Measurements from ENCODE around the gene DNMBP.

The DNMBP gene

GRCh38 chr10:99924451-99925255 is 85.1 kb downstream of the DNMBP start:
- no peak for DNase-seq (ENCODE audit: low read depth)
- TF ChIP-seq CTCF (IDR thresholded peaks at IDR 0.05; ENCODE audit: control insufficient read depth, insufficient read depth, low read depth, low read length, missing control alignments), result no peak
- no peak overlapping the region for H3K4me3 ChIP-seq (ENCODE audit: control insufficient read depth, low read depth, low read length)

GRCh38 chr10:99921948-99922347 is 87.8 kb downstream of the DNMBP start:
- DNase-seq (ENCODE audit: low read depth), result no peak
- no peak overlapping the region for H3K4me3 ChIP-seq (ENCODE audit: control insufficient read depth, low read depth, low read length)
- TF ChIP-seq CTCF (IDR thresholded peaks at IDR 0.05; ENCODE audit: control insufficient read depth, insufficient read depth, low read depth, low read length, missing control alignments), result no peak

- no peak overlapping the region for H3K4me3 ChIP-seq (ENCODE audit: control insufficient read depth, low read depth, low read length)
- DNase-seq (ENCODE audit: low read depth), result no peak
- no peak for TF ChIP-seq CTCF (IDR thresholded peaks at IDR 0.05; ENCODE audit: control insufficient read depth, insufficient read depth, low read depth, low read length, missing control alignments)
Observed at GRCh38 chr10:99920901-99921300, 88.8 kb downstream of the DNMBP start.

- DNase-seq (ENCODE audit: low read depth), result no peak
- TF ChIP-seq CTCF (IDR thresholded peaks at IDR 0.05; ENCODE audit: control insufficient read depth, insufficient read depth, low read depth, low read length, missing control alignments), result no peak
- H3K4me3 ChIP-seq (ENCODE audit: control insufficient read depth, low read depth, low read length), result no peak overlapping the region
Observed at GRCh38 chr10:99920486-99920885, 89.3 kb downstream of the DNMBP start.

GRCh38 chr10:99917963-99918825 is 91.6 kb downstream of the DNMBP start:
- no peak for TF ChIP-seq CTCF (IDR thresholded peaks at IDR 0.05; ENCODE audit: control insufficient read depth, insufficient read depth, low read depth, low read length, missing control alignments)
- no peak for DNase-seq (ENCODE audit: low read depth)
- no peak overlapping the region for H3K4me3 ChIP-seq (ENCODE audit: control insufficient read depth, low read depth, low read length)

- no peak overlapping the region for H3K4me3 ChIP-seq (ENCODE audit: control insufficient read depth, low read depth, low read length)
- DNase-seq (ENCODE audit: low read depth), result no peak
- TF ChIP-seq CTCF (IDR thresholded peaks at IDR 0.05; ENCODE audit: control insufficient read depth, insufficient read depth, low read depth, low read length, missing control alignments), result no peak
Observed at GRCh38 chr10:99916776-99917175, 93.0 kb downstream of the DNMBP start.
